PC-3 (cell line): Measurements from ENCODE around the gene UBE2D2. TPM values are rescaled to one million over a fixed set of nuclear protein-coding genes. Genes with fewer than 3 reads are reported as not detected.

ENCODE experiments used
- ATAC-seq: fragments of 200-7000 bp; cut with Tn5 transposase; 2 replicates; pipeline ENCODE4 v1.9.1; 2020; ENCODE audit warnings: mild to moderate bottlenecking, moderate library complexity
- BruUV-seq: library from RNA; stranded (reverse); fragments of 400-500 nt; replicated peaks from 2 replicates; lab custom pipeline; 2021; lab: Mats Ljungman, UMichigan
- CTCF ChIA-PET: fragments of 300-600 bp; sonication (Branson Sonifier 250); formaldehyde crosslinking; loops from one replicate; lab custom pipeline; 2022; ENCODE audit warnings: antibody characterized with exemption; lab: Charles Lee
- POLR2A ChIA-PET: fragments of 300-600 bp; sonication (Branson Sonifier 250); formaldehyde crosslinking; loops from one replicate; lab custom pipeline; 2022; ENCODE audit warnings: antibody characterized with exemption; ENCODE audit not compliant: unreplicated experiment; lab: Charles Lee
- DNase-seq: peaks from one replicate; pipeline ENCODE4 v3.0.0-alpha.2; 2015
- H2AFZ ChIP-seq: fragments of 300-600 bp; sonication (generic); 2 replicates; pipeline ENCODE4 v1.6.0; 2016; ENCODE audit warnings: antibody characterized with exemption, low read length
- H3F3A ChIP-seq: fragments of 300-600 bp; sonication (generic); one replicate; pipeline ENCODE4 v1.6.0; 2017; ENCODE audit warnings: antibody characterized with exemption, low read length, control low read depth, mild to moderate bottlenecking; ENCODE audit not compliant: unreplicated experiment
- H3K27ac ChIP-seq: fragments of 300-600 bp; sonication (generic); 2 replicates; pipeline ENCODE4 v1.5.1; 2016; ENCODE audit warnings: mild to moderate bottlenecking, low read length
- H3K27me3 ChIP-seq: fragments of 300-600 bp; sonication (generic); 2 replicates; pipeline ENCODE4 v1.6.1; 2016; ENCODE audit warnings: low read length, mixed read lengths
- H3K36me3 ChIP-seq: fragments of 300-600 bp; sonication (generic); 2 replicates; pipeline ENCODE4 v1.6.1; 2016; ENCODE audit warnings: low read depth, mixed run types, low read length, mixed read lengths
- H3K4me1 ChIP-seq: fragments of 300-600 bp; sonication (generic); 2 replicates; pipeline ENCODE4 v1.5.1; 2016; ENCODE audit warnings: low read length; ENCODE audit not compliant: insufficient read depth
- H3K4me2 ChIP-seq: fragments of 300-600 bp; sonication (generic); 2 replicates; pipeline ENCODE4 v1.6.0; 2016; ENCODE audit warnings: low read length
- H3K4me3 ChIP-seq: fragments of 300-600 bp; sonication (generic); 2 replicates; pipeline ENCODE4 v1.5.1; 2016; ENCODE audit warnings: mild to moderate bottlenecking, low read length, mixed read lengths
- H3K79me2 ChIP-seq: fragments of 300-600 bp; sonication (generic); 2 replicates; pipeline ENCODE4 v1.6.1; 2017; ENCODE audit warnings: low read length, mixed read lengths
- H3K9ac ChIP-seq: fragments of 300-600 bp; sonication (generic); 2 replicates; pipeline ENCODE4 v1.6.0; 2016; ENCODE audit warnings: mild to moderate bottlenecking, low read length
- H3K9me2 ChIP-seq: fragments of 300-600 bp; sonication (generic); replicated peaks from 2 replicates; pipeline ENCODE4 v1.6.1; 2016; ENCODE audit warnings: mixed run types, low read length, mixed read lengths
- H3K9me3 ChIP-seq: fragments of 300-600 bp; sonication (generic); 2 replicates; pipeline ENCODE4 v1.6.1; 2016; ENCODE audit warnings: low read length, mixed read lengths
- H4K20me1 ChIP-seq: fragments of 300-600 bp; sonication (generic); 2 replicates; pipeline ENCODE4 v1.6.1; 2016; ENCODE audit warnings: low read length, mixed read lengths
- CTCF ChIP-seq: fragments of 300-600 bp; sonication (generic); conservative IDR thresholded peaks from 2 replicates; pipeline ENCODE4 v1.5.1; 2017; ENCODE audit warnings: antibody characterized with exemption, low read depth, mild to moderate bottlenecking, low read length
- EZH2 ChIP-seq: fragments of 300-600 bp; sonication (generic); IDR thresholded peaks from one replicate; pipeline ENCODE4 v1.6.1; 2017; ENCODE audit warnings: antibody characterized with exemption, mild to moderate bottlenecking, low read length; ENCODE audit not compliant: unreplicated experiment
- EZH2phosphoT487 ChIP-seq: fragments of 300-600 bp; sonication (generic); IDR thresholded peaks from 2 replicates; pipeline ENCODE4 v1.6.1; 2018; ENCODE audit warnings: mild to moderate bottlenecking, antibody characterized with exemption, low read length, borderline replicate concordance
- intact Hi-C: fragments of 100-400 bp; cut with micrococcal nuclease; formaldehyde crosslinking; loops from 2 replicates; pipeline ENCODE4 v1.9.0; 2023
- total RNA-seq: library from RNA; depleted of rRNA; stranded (reverse); fragments of >200 nt; gene quantifications from 2 replicates; pipeline ENCODE4 v1.2.3, GENCODE V29; 2014

The UBE2D2 gene
- total RNA-seq, 1 experiment from 2014 or later: 98.7 TPM

- ChIA-PET CTCF (no interaction called here), POLR2A (no interaction called here)
Measured at GRCh38 chr5:139557811-139558210, 3.3 kb upstream of the UBE2D2 start.

GRCh38 chr5:139561655-139562451, 714 bp downstream of the UBE2D2 start:
- Histone ChIP-seq H3K36me3 (peaks cover 9% of the 10 kb centered on the region; the same call in 1 of the 2 replicates), H3F3A (no peaks in the 10 kb centered on the region), H3K9me3 (no peaks in the 10 kb centered on the region), H3K9me2 (no peaks in the 10 kb centered on the region), H3K4me2 (peak overlapping the region; percentile 87), H4K20me1 (peaks cover 42% of the 10 kb centered on the region), H3K79me2 (peaks cover 56% of the 10 kb centered on the region), H3K27me3 (no peaks in the 10 kb centered on the region), H3K4me3 (peak overlapping the region; percentile 75), H3K27ac (peak overlapping the region; percentile 71), H2AFZ (peak overlapping the region; percentile 96), H3K9ac (peak overlapping the region; percentile 94), H3K4me1 (peaks cover 12% of the 10 kb centered on the region)
- BruUV-seq: no TSS peak
- POLR2A ChIA-PET: interaction anchor here (0.6 kb wide), 1 partner anchor 585 kb away, joined by 6 read pairs; no protein-coding TSS in a partner anchor
- ATAC-seq: peak; percentile 20
- intact Hi-C loops: no loop called here
- TF ChIP-seq EZH2phosphoT487: no peak
- TF ChIP-seq EZH2: no peak
- CTCF ChIA-PET: no interaction called here
- DNase-seq: peak; percentile 24

More at GRCh38 chr5:139557811-139558210, 3.3 kb upstream of the UBE2D2 start:
- H3K27ac ChIP-seq: no peak overlapping the region
- intact Hi-C loops: no loop called here
- peaks cover 7% of the 10 kb centered on the region for H3K4me1 ChIP-seq
- no TSS peak for BruUV-seq
- H3K9me2 ChIP-seq: no peaks in the 10 kb centered on the region
- H4K20me1 ChIP-seq: peaks cover 8% of the 10 kb centered on the region
- no peak overlapping the region for H2AFZ ChIP-seq
- H3K27me3 ChIP-seq: no peaks in the 10 kb centered on the region
- TF ChIP-seq EZH2 (no peak), CTCF (no peak), EZH2phosphoT487 (no peak)
- no peaks in the 10 kb centered on the region for H3F3A ChIP-seq
- H3K36me3 ChIP-seq: no peaks in the 10 kb centered on the region
- no peak for DNase-seq
- H3K4me3 ChIP-seq: no peak overlapping the region
- no peaks in the 10 kb centered on the region for H3K9me3 ChIP-seq
- H3K4me2 ChIP-seq: no peak overlapping the region
- ATAC-seq: no peak
- peaks cover 16% of the 10 kb centered on the region for H3K79me2 ChIP-seq
- no peak overlapping the region for H3K9ac ChIP-seq

GRCh38 chr5:139562847-139563246, 1.7 kb downstream of the UBE2D2 start:
- TF ChIP-seq EZH2phosphoT487 (no peak), CTCF (no peak), EZH2 (no peak)
- Histone ChIP-seq H2AFZ (no peak overlapping the region), H3K36me3 (peaks cover 12% of the 10 kb centered on the region), H3K9me3 (no peaks in the 10 kb centered on the region), H3K4me2 (peak overlapping the region; percentile 87), H3K4me3 (peak overlapping the region; percentile 75), H3F3A (no peaks in the 10 kb centered on the region), H4K20me1 (peaks cover 45% of the 10 kb centered on the region), H3K9ac (peak overlapping the region; percentile 94), H3K9me2 (no peaks in the 10 kb centered on the region), H3K27me3 (no peaks in the 10 kb centered on the region), H3K4me1 (peaks cover 12% of the 10 kb centered on the region), H3K79me2 (peaks cover 66% of the 10 kb centered on the region), H3K27ac (no peak overlapping the region)
- ChIA-PET POLR2A (interaction anchor here (0.5 to 0.6 kb wide), 2 partner anchors 25 to 203 kb away, joined by 3 to 4 read pairs; no protein-coding TSS in a partner anchor), CTCF (interaction anchor here (1.1 kb wide), 1 partner anchor 127 kb away, joined by 3 read pairs; no protein-coding TSS in a partner anchor)
- peak; percentile 21 for DNase-seq
- BruUV-seq: no TSS peak
- no peak for ATAC-seq
- intact Hi-C loops: no loop called here
